Right atrium auricular region (tissue), 2 donors: ENCODE data around the gene PMS1. TPM values are rescaled to one million over a fixed set of nuclear protein-coding genes. Genes with fewer than 3 reads are reported as not detected.
A peak's percentile ranks its signal among the peaks of the same experiment; 100 is the strongest.

Source experiments
- DNase-seq: peaks from one replicate; pipeline ENCODE4 v3.0.0-alpha.2; 2019; ENCODE audit warnings: low spot score
- H3K27ac ChIP-seq, 2 donors: fragments of 200-600 bp; sonication (generic); 1 replicate in 1 of 2; 2 replicates in 1 of 2; pipeline ENCODE4 v1.5.1; 2016 to 2019
- H3K27me3 ChIP-seq, 2 donors: fragments of 200-600 bp; sonication (generic); one replicate each; pipeline versions ENCODE4 v1.5.1 to v1.6.0; 2017 to 2019
- H3K36me3 ChIP-seq: fragments of 200-600 bp; sonication (generic); one replicate; pipeline ENCODE4 v1.5.1; 2016
- H3K4me1 ChIP-seq, 2 donors: fragments of 200-600 bp; sonication (generic); one replicate each; pipeline versions ENCODE4 v1.5.1 to v1.6.0; 2017 to 2019
- H3K4me3 ChIP-seq, 2 donors: fragments of 200-600 bp; sonication (generic); 1 replicate in 1 of 2; 2 replicates in 1 of 2; pipeline ENCODE4 v1.5.1; 2017 to 2019; ENCODE audit warnings: mild to moderate bottlenecking in 1 of 2, moderate library complexity in 1 of 2
- H3K9me3 ChIP-seq, 2 donors: fragments of 200-600 bp; sonication (generic); one replicate each; pipeline ENCODE4 v1.5.1; 2019
- total RNA-seq, 2 donors: library from RNA; depleted of rRNA; stranded (reverse); fragments of >200 nt; gene quantifications; one replicate each; pipeline ENCODE4 v1.1.0, GENCODE V29; 2016
- TF ChIP-seq, protein P1 (sequence below), 2 donors: fragments of 200-600 bp; sonication (generic); IDR thresholded peaks; one replicate each; pipeline ENCODE4 v1.5.1; 2019; ENCODE audit warnings: antibody characterized with exemption in 2 of 2

PMS1 gene
- total RNA-seq, 2 donors from 2014 or later = 7.9 to 9.0 TPM

DNA sequence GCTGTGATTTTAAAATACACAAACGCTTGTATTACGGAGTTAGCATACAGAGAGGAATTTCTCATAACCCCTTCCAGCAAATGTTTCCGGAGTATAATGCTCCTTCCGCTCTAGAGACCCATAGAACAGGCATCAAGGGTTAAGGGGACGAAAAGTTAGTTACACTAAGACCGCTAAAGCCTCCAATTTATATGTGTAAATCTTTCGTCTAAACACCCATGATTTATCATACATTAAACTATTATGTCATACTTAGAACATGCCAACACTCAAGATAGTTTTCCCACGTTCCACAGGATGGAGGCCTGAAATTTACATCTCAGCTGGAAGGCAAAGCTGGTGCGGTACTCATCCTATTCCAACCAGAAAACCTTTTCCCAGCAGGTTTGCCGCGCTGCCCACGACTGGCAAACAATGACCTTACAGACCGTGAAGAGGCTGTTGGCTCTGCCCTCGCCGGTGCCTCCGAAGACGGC lies 761 bp upstream of the PMS1 start:
- Histone ChIP-seq H3K36me3 (peaks cover 41% of the 10 kb centered on the region), H3K9me3 (no peaks in the 10 kb centered on the region), H3K27me3 (no peaks in the 10 kb centered on the region), H3K27ac (peak overlapping the region; percentile 96), H3K4me1 (peaks cover 0 to 38% of the 10 kb centered on the region in 2 donors), H3K4me3 (peak overlapping the region; percentile 68 to 71)
- TF ChIP-seq, protein P1, sequence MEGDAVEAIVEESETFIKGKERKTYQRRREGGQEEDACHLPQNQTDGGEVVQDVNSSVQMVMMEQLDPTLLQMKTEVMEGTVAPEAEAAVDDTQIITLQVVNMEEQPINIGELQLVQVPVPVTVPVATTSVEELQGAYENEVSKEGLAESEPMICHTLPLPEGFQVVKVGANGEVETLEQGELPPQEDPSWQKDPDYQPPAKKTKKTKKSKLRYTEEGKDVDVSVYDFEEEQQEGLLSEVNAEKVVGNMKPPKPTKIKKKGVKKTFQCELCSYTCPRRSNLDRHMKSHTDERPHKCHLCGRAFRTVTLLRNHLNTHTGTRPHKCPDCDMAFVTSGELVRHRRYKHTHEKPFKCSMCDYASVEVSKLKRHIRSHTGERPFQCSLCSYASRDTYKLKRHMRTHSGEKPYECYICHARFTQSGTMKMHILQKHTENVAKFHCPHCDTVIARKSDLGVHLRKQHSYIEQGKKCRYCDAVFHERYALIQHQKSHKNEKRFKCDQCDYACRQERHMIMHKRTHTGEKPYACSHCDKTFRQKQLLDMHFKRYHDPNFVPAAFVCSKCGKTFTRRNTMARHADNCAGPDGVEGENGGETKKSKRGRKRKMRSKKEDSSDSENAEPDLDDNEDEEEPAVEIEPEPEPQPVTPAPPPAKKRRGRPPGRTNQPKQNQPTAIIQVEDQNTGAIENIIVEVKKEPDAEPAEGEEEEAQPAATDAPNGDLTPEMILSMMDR (IDR thresholded peaks at IDR 0.05) = no peak
- no peak for DNase-seq

DNA sequence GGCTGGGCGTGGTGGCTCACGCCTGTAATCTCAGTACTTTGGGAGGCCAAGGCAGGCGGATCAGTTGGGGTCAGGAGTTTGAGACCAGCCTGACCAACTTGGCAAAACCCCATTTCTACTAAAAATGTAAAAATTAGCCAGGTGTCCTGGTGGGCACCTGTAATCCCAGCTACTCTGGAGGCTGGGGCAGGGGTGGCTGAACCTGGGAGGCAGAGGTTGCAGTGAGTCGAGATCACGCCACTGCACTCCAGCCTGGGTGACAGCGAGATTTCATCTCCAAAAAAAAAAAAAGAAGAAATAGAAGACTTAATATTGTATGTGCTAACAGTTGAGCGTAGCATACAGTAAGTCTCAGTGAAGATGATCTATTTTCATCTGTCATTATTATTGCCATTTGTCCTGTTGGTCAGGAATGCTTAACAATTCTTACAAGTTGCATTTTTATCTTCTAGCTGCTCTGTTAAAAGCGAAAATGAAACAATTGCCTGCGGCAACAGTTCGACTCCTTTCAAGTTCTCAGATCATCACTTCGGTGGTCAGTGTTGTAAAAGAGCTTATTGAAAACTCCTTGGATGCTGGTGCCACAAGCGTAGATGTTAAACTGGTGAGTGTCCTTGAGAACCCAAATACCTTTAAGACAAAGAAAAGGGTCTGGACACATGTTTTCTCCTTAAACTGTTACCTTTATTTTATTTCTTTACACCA lies 7.2 kb downstream of the PMS1 start:
- no peaks in the 10 kb centered on the region for H3K27me3 ChIP-seq
- no peaks in the 10 kb centered on the region for H3K4me1 ChIP-seq
- H3K36me3 ChIP-seq = peaks cover 30% of the 10 kb centered on the region
- H3K4me3 ChIP-seq = no peak overlapping the region
- TF ChIP-seq, protein P1 (IDR thresholded peaks at IDR 0.05) = no peak
- H3K9me3 ChIP-seq = no peaks in the 10 kb centered on the region
- no peak for DNase-seq
- no peak overlapping the region for H3K27ac ChIP-seq

DNA sequence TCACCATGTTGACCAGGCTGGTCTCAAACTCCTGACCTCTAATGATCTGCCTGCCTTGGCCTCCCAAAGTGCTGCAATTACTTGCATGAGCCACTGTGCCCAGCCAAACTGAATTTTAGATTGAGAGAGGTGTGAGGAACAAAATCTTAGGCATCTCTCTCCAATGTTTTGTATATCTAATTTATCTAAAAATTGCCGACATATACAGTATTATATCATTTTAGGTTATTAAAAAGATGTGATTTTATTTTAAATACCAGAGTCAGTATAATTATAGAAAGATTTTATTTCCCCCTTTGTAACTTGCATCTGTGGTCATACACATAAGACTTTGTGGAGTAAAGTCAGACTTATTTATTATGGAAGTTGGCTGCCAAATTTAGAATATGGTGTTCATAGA lies 10.1 kb downstream of the PMS1 start:
- Histone ChIP-seq H3K36me3 (peaks cover 15% of the 10 kb centered on the region), H3K27me3 (no peaks in the 10 kb centered on the region), H3K27ac (no peak overlapping the region), H3K4me1 (no peaks in the 10 kb centered on the region), H3K9me3 (no peaks in the 10 kb centered on the region), H3K4me3 (no peak overlapping the region)
- no peak for DNase-seq
- TF ChIP-seq, protein P1 (IDR thresholded peaks at IDR 0.05) = no peak

DNA sequence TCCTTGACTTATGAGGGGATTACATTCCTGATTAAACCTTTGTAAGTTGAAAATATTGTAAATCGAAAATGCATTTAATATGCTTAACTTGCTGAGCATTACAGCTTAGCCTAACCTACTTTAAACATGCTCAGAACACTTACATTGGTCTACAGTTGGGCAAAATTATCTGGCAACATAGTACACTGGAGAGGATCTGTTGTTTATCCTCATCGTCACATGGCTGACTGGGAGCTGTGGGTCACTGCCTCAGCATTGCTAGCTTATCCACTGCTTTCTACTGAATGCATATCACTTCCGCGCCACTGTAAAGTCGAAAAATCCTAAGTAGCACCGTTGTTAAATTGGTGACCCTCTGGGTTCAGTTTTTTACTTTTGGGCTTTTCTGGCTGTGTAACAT lies 13.7 kb downstream of the PMS1 start:
- H3K27ac ChIP-seq = no peak overlapping the region
- no peaks in the 10 kb centered on the region for H3K4me1 ChIP-seq
- TF ChIP-seq, protein P1 (IDR thresholded peaks at IDR 0.05) = no peak
- H3K9me3 ChIP-seq = no peaks in the 10 kb centered on the region
- DNase-seq = no peak
- H3K4me3 ChIP-seq = no peak overlapping the region
- peaks cover 11% of the 10 kb centered on the region for H3K36me3 ChIP-seq
- no peaks in the 10 kb centered on the region for H3K27me3 ChIP-seq

DNA sequence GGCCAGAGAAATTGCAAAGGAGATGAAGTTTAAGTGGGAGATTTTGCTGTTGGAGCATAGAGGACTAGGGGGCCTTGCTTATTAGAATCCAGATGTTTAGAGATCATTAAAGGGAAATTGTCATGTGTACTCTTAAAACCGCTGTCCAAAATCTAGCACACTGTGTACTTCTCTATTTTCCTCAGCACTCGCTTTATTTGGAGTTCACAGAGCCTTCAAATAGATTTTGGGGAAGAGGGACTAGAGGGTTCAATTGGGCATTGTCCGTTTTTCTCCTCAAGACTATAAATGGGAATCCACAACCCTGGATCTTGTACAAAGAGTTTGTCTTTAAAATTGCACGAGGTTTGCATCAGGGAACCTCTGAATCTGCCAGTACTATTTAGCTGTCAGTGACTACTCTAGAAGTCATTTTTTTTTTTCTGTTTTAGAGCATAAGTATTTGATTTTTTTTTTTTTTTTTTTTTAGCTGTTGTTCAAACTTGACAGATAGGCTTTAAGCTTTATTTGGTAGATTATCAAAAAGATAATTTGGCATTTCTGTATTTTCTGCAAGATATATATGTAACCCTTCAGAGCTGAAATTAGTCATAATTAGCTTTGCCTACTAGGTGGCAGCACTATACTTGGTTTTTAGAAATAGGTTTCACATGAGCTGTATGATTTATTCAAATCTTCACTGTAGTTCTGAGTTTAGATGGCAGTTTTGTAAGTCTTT lies 14.2 kb downstream of the PMS1 start:
- no peaks in the 10 kb centered on the region for H3K27me3 ChIP-seq
- H3K4me1 ChIP-seq = no peaks in the 10 kb centered on the region
- no peak overlapping the region for H3K27ac ChIP-seq
- TF ChIP-seq, protein P1 (IDR thresholded peaks at IDR 0.05) = peak; percentile 19 to 56
- no peak overlapping the region for H3K4me3 ChIP-seq
- no peaks in the 10 kb centered on the region for H3K9me3 ChIP-seq
- H3K36me3 ChIP-seq = peaks cover 7% of the 10 kb centered on the region
- no peak for DNase-seq
